Activated T-helper 1 cell treated with anti-CD3 and anti-CD28 coated beads, Interleukin-12 subunit alpha, Interleukin-12 subunit beta, Interleukin-2, Interleukin-4 antibody, amounts not matched to agents 30 ng/mL and 10 ng/mL and 1 ng/mL, durations not matched to agents 14 hours and 24 hours and 36 hours (primary cell): ENCODE results near the gene NCAM2. TPM values are rescaled to one million over a fixed set of nuclear protein-coding genes. Genes with fewer than 3 reads are reported as not detected.

Source experiments
- DNase-seq: peaks from one replicate; pipeline ENCODE4 v3.0.0; 2021; ENCODE audit warnings: low spot score
- H3K27ac Mint-ChIP-seq: one replicate; pipeline ENCODE4 v1.8.0; 2021; ENCODE audit warnings: mild to moderate bottlenecking, mixed read lengths
- H3K27me3 Mint-ChIP-seq: one replicate; pipeline ENCODE4 v1.8.0; 2022; ENCODE audit warnings: mild to moderate bottlenecking, moderate library complexity, mixed read lengths; ENCODE audit not compliant: insufficient read depth
- H3K36me3 Mint-ChIP-seq: one replicate; pipeline ENCODE4 v1.8.0; 2021; ENCODE audit warnings: low read depth, mixed read lengths
- H3K4me1 Mint-ChIP-seq: one replicate; pipeline ENCODE4 v1.8.0; 2021; ENCODE audit warnings: low read depth, mixed read lengths
- H3K4me3 Mint-ChIP-seq: one replicate; pipeline ENCODE4 v1.8.0; 2021; ENCODE audit warnings: mild to moderate bottlenecking, moderate library complexity, mixed read lengths
- H3K9me3 Mint-ChIP-seq: one replicate; pipeline ENCODE4 v1.8.0; 2021; ENCODE audit warnings: mixed read lengths
- intact Hi-C: fragments of 100-400 bp; cut with micrococcal nuclease; formaldehyde crosslinking; loops from one replicate; pipeline ENCODE4 v1.15.1; 2024
- total RNA-seq: library from RNA; stranded (reverse); gene quantifications from 2 replicates; pipeline ENCODE4 v1.2.3, GENCODE V29; 2022

Gene NCAM2
- total RNA-seq, 1 donor from 2014 or later: not detected

- no peaks in the 10 kb centered on the region for H3K4me1 Mint-ChIP-seq
- peaks cover 3% of the 10 kb centered on the region for H3K9me3 Mint-ChIP-seq
- peaks cover 4% of the 10 kb centered on the region for H3K27me3 Mint-ChIP-seq
- no peak overlapping the region for H3K4me3 Mint-ChIP-seq
- DNase-seq: no peak
- H3K27ac Mint-ChIP-seq: no peak overlapping the region
- H3K36me3 Mint-ChIP-seq: no peaks in the 10 kb centered on the region
- intact Hi-C loops: no loop called here
Measured at GRCh38 chr21:21231913-21232312, 233.7 kb downstream of the NCAM2 start.

- Mint-ChIP-seq H3K4me1 (no peaks in the 10 kb centered on the region), H3K4me3 (no peak overlapping the region), H3K36me3 (no peaks in the 10 kb centered on the region), H3K27ac (no peak overlapping the region), H3K27me3 (peaks cover 4% of the 10 kb centered on the region), H3K9me3 (peaks cover 3% of the 10 kb centered on the region)
- intact Hi-C loops: no loop called here
- DNase-seq: no peak
Measured at GRCh38 chr21:21232320-21232719, 234.1 kb downstream of the NCAM2 start.

- H3K27ac Mint-ChIP-seq: no peak overlapping the region
- DNase-seq: no peak
- no peaks in the 10 kb centered on the region for H3K36me3 Mint-ChIP-seq
- peaks cover 3% of the 10 kb centered on the region for H3K9me3 Mint-ChIP-seq
- H3K4me1 Mint-ChIP-seq: no peaks in the 10 kb centered on the region
- intact Hi-C loops: no loop called here
- peaks cover 4% of the 10 kb centered on the region for H3K27me3 Mint-ChIP-seq
- no peak overlapping the region for H3K4me3 Mint-ChIP-seq
Measured at GRCh38 chr21:21233051-21233450, 234.8 kb downstream of the NCAM2 start.

- no peak overlapping the region for H3K27ac Mint-ChIP-seq
- H3K4me1 Mint-ChIP-seq: no peaks in the 10 kb centered on the region
- H3K36me3 Mint-ChIP-seq: no peaks in the 10 kb centered on the region
- intact Hi-C loops: no loop called here
- H3K4me3 Mint-ChIP-seq: no peak overlapping the region
- H3K9me3 Mint-ChIP-seq: no peaks in the 10 kb centered on the region
- peaks cover 4% of the 10 kb centered on the region for H3K27me3 Mint-ChIP-seq
- no peak for DNase-seq
Measured at GRCh38 chr21:21236996-21237395, 238.8 kb downstream of the NCAM2 start.

- Mint-ChIP-seq H3K9me3 (no peaks in the 10 kb centered on the region), H3K4me3 (no peak overlapping the region), H3K4me1 (no peaks in the 10 kb centered on the region), H3K27me3 (no peaks in the 10 kb centered on the region), H3K36me3 (no peaks in the 10 kb centered on the region), H3K27ac (no peak overlapping the region)
- intact Hi-C loops: no loop called here
- DNase-seq: no peak
Measured at GRCh38 chr21:21238629-21239400, 240.6 kb downstream of the NCAM2 start.

GRCh38 chr21:21241391-21241790 is 243.2 kb downstream of the NCAM2 start:
- intact Hi-C loops: no loop called here
- Mint-ChIP-seq H3K36me3 (no peaks in the 10 kb centered on the region), H3K4me3 (no peak overlapping the region), H3K27me3 (no peaks in the 10 kb centered on the region), H3K4me1 (no peaks in the 10 kb centered on the region), H3K27ac (no peak overlapping the region), H3K9me3 (no peaks in the 10 kb centered on the region)
- no peak for DNase-seq

- H3K27me3 Mint-ChIP-seq: no peaks in the 10 kb centered on the region
- H3K27ac Mint-ChIP-seq: no peak overlapping the region
- no peaks in the 10 kb centered on the region for H3K9me3 Mint-ChIP-seq
- intact Hi-C loops: no loop called here
- DNase-seq: no peak
- H3K4me1 Mint-ChIP-seq: no peaks in the 10 kb centered on the region
- no peaks in the 10 kb centered on the region for H3K36me3 Mint-ChIP-seq
- H3K4me3 Mint-ChIP-seq: no peak overlapping the region
Measured at GRCh38 chr21:21246007-21246406, 247.8 kb downstream of the NCAM2 start.

GRCh38 chr21:21247424-21247823 is 249.2 kb downstream of the NCAM2 start:
- no peak for DNase-seq
- Mint-ChIP-seq H3K9me3 (no peaks in the 10 kb centered on the region), H3K27ac (no peak overlapping the region), H3K27me3 (no peaks in the 10 kb centered on the region), H3K4me1 (no peaks in the 10 kb centered on the region), H3K4me3 (no peak overlapping the region), H3K36me3 (no peaks in the 10 kb centered on the region)
- intact Hi-C loops: no loop called here

- H3K9me3 Mint-ChIP-seq: peaks cover 3% of the 10 kb centered on the region
- H3K36me3 Mint-ChIP-seq: no peaks in the 10 kb centered on the region
- no peak overlapping the region for H3K27ac Mint-ChIP-seq
- DNase-seq: no peak
- H3K4me1 Mint-ChIP-seq: no peaks in the 10 kb centered on the region
- intact Hi-C loops: no loop called here
- H3K4me3 Mint-ChIP-seq: no peak overlapping the region
- H3K27me3 Mint-ChIP-seq: no peaks in the 10 kb centered on the region
Measured at GRCh38 chr21:21262048-21262447, 263.8 kb downstream of the NCAM2 start.

- Mint-ChIP-seq H3K36me3 (no peaks in the 10 kb centered on the region), H3K4me1 (no peaks in the 10 kb centered on the region), H3K27me3 (no peaks in the 10 kb centered on the region), H3K27ac (no peak overlapping the region), H3K4me3 (no peak overlapping the region), H3K9me3 (no peaks in the 10 kb centered on the region)
- intact Hi-C loops: no loop called here
- DNase-seq: no peak
Measured at GRCh38 chr21:21268061-21268471, 269.9 kb downstream of the NCAM2 start.

- H3K4me3 Mint-ChIP-seq: no peak overlapping the region
- H3K9me3 Mint-ChIP-seq: no peaks in the 10 kb centered on the region
- no peaks in the 10 kb centered on the region for H3K36me3 Mint-ChIP-seq
- DNase-seq: no peak
- H3K27me3 Mint-ChIP-seq: no peaks in the 10 kb centered on the region
- H3K27ac Mint-ChIP-seq: no peak overlapping the region
- no peaks in the 10 kb centered on the region for H3K4me1 Mint-ChIP-seq
- intact Hi-C loops: no loop called here
Measured at GRCh38 chr21:21268885-21269284, 270.7 kb downstream of the NCAM2 start.

- intact Hi-C loops: no loop called here
- no peaks in the 10 kb centered on the region for H3K27me3 Mint-ChIP-seq
- no peaks in the 10 kb centered on the region for H3K9me3 Mint-ChIP-seq
- no peaks in the 10 kb centered on the region for H3K36me3 Mint-ChIP-seq
- no peaks in the 10 kb centered on the region for H3K4me1 Mint-ChIP-seq
- H3K27ac Mint-ChIP-seq: no peak overlapping the region
- DNase-seq: no peak
- no peak overlapping the region for H3K4me3 Mint-ChIP-seq
Measured at GRCh38 chr21:21279193-21279901, 281.1 kb downstream of the NCAM2 start.

- intact Hi-C loops: no loop called here
- H3K27ac Mint-ChIP-seq: no peak overlapping the region
- no peaks in the 10 kb centered on the region for H3K9me3 Mint-ChIP-seq
- no peak overlapping the region for H3K4me3 Mint-ChIP-seq
- no peaks in the 10 kb centered on the region for H3K27me3 Mint-ChIP-seq
- no peaks in the 10 kb centered on the region for H3K36me3 Mint-ChIP-seq
- DNase-seq: no peak
- H3K4me1 Mint-ChIP-seq: no peaks in the 10 kb centered on the region
Measured at GRCh38 chr21:21283810-21284209, 285.6 kb downstream of the NCAM2 start.
